ENCODE data around the gene KLHL26.

The KLHL26 gene

GRCh38 chr19:18588611-18589379, 48.0 kb upstream of the KLHL26 start, which contains the start of gene REX1BD:
Gene REX1BD (plus strand): TSS chr19:18588798. CDS start chr19:18588802, 4 bp downstream.
- Histone ChIP-seq H3K4me2 (ENCODE audit: insufficient read depth, low read length, poor library complexity, severe bottlenecking) (peak within 1 kb of the TSS; percentile 99), H3K18ac (ENCODE audit: low read length) (peak within 1 kb of the TSS; percentile 98), H3K27me3 (ENCODE audit: control insufficient read depth in 3 of 3, insufficient read depth in 3 of 3, low read depth in 1 of 3, low read length in 3 of 3) (peaks cover 0 to 5% (median 0%) of the 10 kb centered on the region in 3 experiments), H2BK15ac (ENCODE audit: low read length) (peak within 1 kb of the TSS; percentile 90), H3K9me3 (replicated peaks in 1 of 2; ENCODE audit: control insufficient read depth in 2 of 2, insufficient read depth in 1 of 2, low read depth in 1 of 2, low read length in 2 of 2) (no peaks in the 10 kb centered on the region), H3K27ac (replicated peaks; ENCODE audit: low read length) (peak within 1 kb of the TSS; percentile 91), H3K23ac (ENCODE audit: low read depth, low read length, poor library complexity) (peak within 1 kb of the TSS; percentile 100), H3K79me1 (ENCODE audit: low read depth, low read length) (peaks cover 4% of the 10 kb centered on the region), H2BK5ac (ENCODE audit: low read length) (peak within 1 kb of the TSS; percentile 78), H3K4me3 (ENCODE audit: low read length in 2 of 2) (peak within 1 kb of the TSS; percentile 84 to 92), H2BK12ac (ENCODE audit: low read length) (peak within 1 kb of the TSS; percentile 58), H2AFZ (ENCODE audit: low read length) (peak within 1 kb of the TSS; percentile 98), H3K4ac (ENCODE audit: low read length) (peak within 1 kb of the TSS; percentile 95), H3K9ac (ENCODE audit: low read depth, low read length, poor library complexity) (peak within 1 kb of the TSS; percentile 96), H3K36me3 (replicated peaks in 1 of 2; ENCODE audit: control insufficient read depth in 2 of 2, insufficient read depth in 2 of 2, low read length in 2 of 2) (peaks cover 3 to 13% of the 10 kb centered on the region in 2 donors), H2AK5ac (ENCODE audit: low read depth, low read length) (peak within 1 kb of the TSS; percentile 91), H4K91ac (ENCODE audit: low read depth, low read length, poor library complexity) (no peak within 1 kb of the TSS), H2BK120ac (ENCODE audit: low read depth, low read length) (no peak within 1 kb of the TSS), H3K14ac (ENCODE audit: low read length) (peak within 1 kb of the TSS; percentile 94), H3K4me1 (ENCODE audit: control insufficient read depth in 2 of 2, insufficient read depth in 1 of 2, low read depth in 1 of 2, low read length in 2 of 2) (peaks cover 8 to 9% of the 10 kb centered on the region in 2 donors), H4K8ac (ENCODE audit: low read depth, low read length) (peak within 1 kb of the TSS; percentile 65)
- DNase-seq (ENCODE audit: low spot score): peak; percentile 84
- WGBS, 2 donors (ENCODE audit: extremely low coverage in 2 of 2, insufficient read length in 2 of 2, insufficient replicate concordance in 1 of 2): no CpG with 5 or more reads among the region's 72 CpGs

- Histone ChIP-seq H3K79me1 (ENCODE audit: low read depth, low read length) (peaks cover 4% of the 10 kb centered on the region), H2BK15ac (ENCODE audit: low read length) (peak overlapping the region; percentile 90), H2BK120ac (ENCODE audit: low read depth, low read length) (no peak overlapping the region), H3K18ac (ENCODE audit: low read length) (peak overlapping the region; percentile 98), H3K27ac (replicated peaks; ENCODE audit: low read length) (peak overlapping the region; percentile 91), H3K4me2 (ENCODE audit: insufficient read depth, low read length, poor library complexity, severe bottlenecking) (peak overlapping the region; percentile 99), H3K9ac (ENCODE audit: low read depth, low read length, poor library complexity) (peak overlapping the region; percentile 92), H3K4me3 (ENCODE audit: low read length in 2 of 2) (peak overlapping the region; percentile 84 to 92), H2BK5ac (ENCODE audit: low read length) (peak overlapping the region; percentile 78), H3K14ac (ENCODE audit: low read length) (peak overlapping the region; percentile 94), H2AFZ (ENCODE audit: low read length) (peak overlapping the region; percentile 98), H3K4me1 (ENCODE audit: control insufficient read depth in 2 of 2, insufficient read depth in 1 of 2, low read depth in 1 of 2, low read length in 2 of 2) (peaks cover 8 to 13% of the 10 kb centered on the region in 2 donors), H3K23ac (ENCODE audit: low read depth, low read length, poor library complexity) (peak overlapping the region; percentile 100), H3K4ac (ENCODE audit: low read length) (no peak overlapping the region), H3K9me3 (replicated peaks in 1 of 2; ENCODE audit: control insufficient read depth in 2 of 2, insufficient read depth in 1 of 2, low read depth in 1 of 2, low read length in 2 of 2) (no peaks in the 10 kb centered on the region), H4K8ac (ENCODE audit: low read depth, low read length) (no peak overlapping the region), H3K36me3 (replicated peaks in 1 of 2; ENCODE audit: control insufficient read depth in 2 of 2, insufficient read depth in 2 of 2, low read length in 2 of 2) (peaks cover 3 to 13% of the 10 kb centered on the region in 2 donors), H2AK5ac (ENCODE audit: low read depth, low read length) (peak overlapping the region; percentile 91), H3K27me3 (ENCODE audit: control insufficient read depth in 3 of 3, insufficient read depth in 3 of 3, low read depth in 1 of 3, low read length in 3 of 3) (peaks cover 0 to 5% (median 0%) of the 10 kb centered on the region in 3 experiments), H2BK12ac (ENCODE audit: low read length) (peak overlapping the region; percentile 46), H4K91ac (ENCODE audit: low read depth, low read length, poor library complexity) (no peak overlapping the region)
- WGBS, 2 donors (ENCODE audit: extremely low coverage in 2 of 2, insufficient read length in 2 of 2, insufficient replicate concordance in 1 of 2): no CpG with 5 or more reads among the region's 52 CpGs
- peak; percentile 81 for DNase-seq (ENCODE audit: low spot score)
Observed at GRCh38 chr19:18589380-18590272, 47.2 kb upstream of the KLHL26 start.

- peak overlapping the region; percentile 91 for H3K27ac ChIP-seq (replicated peaks; ENCODE audit: low read length)
- H2AFZ ChIP-seq (ENCODE audit: low read length): no peak overlapping the region
- peaks cover 4% of the 10 kb centered on the region for H3K79me1 ChIP-seq (ENCODE audit: low read depth, low read length)
- peak overlapping the region; percentile 78 for H2BK5ac ChIP-seq (ENCODE audit: low read length)
- peak overlapping the region; percentile 30 for H2AK5ac ChIP-seq (ENCODE audit: low read depth, low read length)
- H4K8ac ChIP-seq (ENCODE audit: low read depth, low read length): no peak overlapping the region
- peak overlapping the region; percentile 44 for H2BK15ac ChIP-seq (ENCODE audit: low read length)
- H3K4me1 ChIP-seq (ENCODE audit: control insufficient read depth in 2 of 2, insufficient read depth in 1 of 2, low read depth in 1 of 2, low read length in 2 of 2): peaks cover 12 to 16% of the 10 kb centered on the region in 2 donors
- WGBS, 2 donors (ENCODE audit: extremely low coverage in 2 of 2, insufficient read length in 2 of 2, insufficient replicate concordance in 1 of 2): no CpG with 5 or more reads among the region's 40 CpGs
- peak overlapping the region; percentile 61 for H3K18ac ChIP-seq (ENCODE audit: low read length)
- H3K4ac ChIP-seq (ENCODE audit: low read length): peak overlapping the region; percentile 38
- peaks cover 3 to 13% of the 10 kb centered on the region in 2 donors for H3K36me3 ChIP-seq (replicated peaks in 1 of 2; ENCODE audit: control insufficient read depth in 2 of 2, insufficient read depth in 2 of 2, low read length in 2 of 2)
- H2BK12ac ChIP-seq (ENCODE audit: low read length): no peak overlapping the region
- H3K4me2 ChIP-seq (ENCODE audit: insufficient read depth, low read length, poor library complexity, severe bottlenecking): peak overlapping the region; percentile 99
- peak; percentile 93 for DNase-seq (ENCODE audit: low spot score)
- peak overlapping the region in 1 of 2 donors; percentile 19 for H3K4me3 ChIP-seq (ENCODE audit: low read length in 2 of 2)
- no peak overlapping the region for H2BK120ac ChIP-seq (ENCODE audit: low read depth, low read length)
- peak overlapping the region; percentile 73 for H3K14ac ChIP-seq (ENCODE audit: low read length)
- peak overlapping the region; percentile 82 for H3K9ac ChIP-seq (ENCODE audit: low read depth, low read length, poor library complexity)
- no peak overlapping the region for H4K91ac ChIP-seq (ENCODE audit: low read depth, low read length, poor library complexity)
- peaks cover 0 to 5% (median 0%) of the 10 kb centered on the region in 3 experiments for H3K27me3 ChIP-seq (ENCODE audit: control insufficient read depth in 3 of 3, insufficient read depth in 3 of 3, low read depth in 1 of 3, low read length in 3 of 3)
- H3K9me3 ChIP-seq (replicated peaks in 1 of 2; ENCODE audit: control insufficient read depth in 2 of 2, insufficient read depth in 1 of 2, low read depth in 1 of 2, low read length in 2 of 2): no peaks in the 10 kb centered on the region
- peak overlapping the region; percentile 44 for H3K23ac ChIP-seq (ENCODE audit: low read depth, low read length, poor library complexity)
Observed at GRCh38 chr19:18590273-18591272, 46.3 kb upstream of the KLHL26 start.

Measured in neuronal stem cell (in vitro differentiated cells).